A673 (cell line): Measurements from ENCODE around the gene TCAIM.

Experiments
- EZH2 ChIP-seq: fragments of 200-600 bp; sonication (generic); IDR thresholded peaks from 2 replicates; pipeline ENCODE4 v1.6.1; 2017; ENCODE audit warnings: borderline replicate concordance, low read depth, mild to moderate bottlenecking, mixed read lengths, antibody characterized with exemption, low read length; ENCODE audit not compliant: poor library complexity, severe bottlenecking
- TF ChIP-seq, protein P1 (sequence below): fragments of 300-800, 200-600 bp; sonication (generic); conservative IDR thresholded peaks from 2 replicates; pipeline ENCODE4 v1.5.1; 2017; ENCODE audit warnings: low read depth, mild to moderate bottlenecking, antibody characterized with exemption, low read length, moderate library complexity, mixed read lengths

GRCh38 chr3:44424758-44425157, 86.2 kb downstream of the TCAIM start:
- TF ChIP-seq, protein P1, sequence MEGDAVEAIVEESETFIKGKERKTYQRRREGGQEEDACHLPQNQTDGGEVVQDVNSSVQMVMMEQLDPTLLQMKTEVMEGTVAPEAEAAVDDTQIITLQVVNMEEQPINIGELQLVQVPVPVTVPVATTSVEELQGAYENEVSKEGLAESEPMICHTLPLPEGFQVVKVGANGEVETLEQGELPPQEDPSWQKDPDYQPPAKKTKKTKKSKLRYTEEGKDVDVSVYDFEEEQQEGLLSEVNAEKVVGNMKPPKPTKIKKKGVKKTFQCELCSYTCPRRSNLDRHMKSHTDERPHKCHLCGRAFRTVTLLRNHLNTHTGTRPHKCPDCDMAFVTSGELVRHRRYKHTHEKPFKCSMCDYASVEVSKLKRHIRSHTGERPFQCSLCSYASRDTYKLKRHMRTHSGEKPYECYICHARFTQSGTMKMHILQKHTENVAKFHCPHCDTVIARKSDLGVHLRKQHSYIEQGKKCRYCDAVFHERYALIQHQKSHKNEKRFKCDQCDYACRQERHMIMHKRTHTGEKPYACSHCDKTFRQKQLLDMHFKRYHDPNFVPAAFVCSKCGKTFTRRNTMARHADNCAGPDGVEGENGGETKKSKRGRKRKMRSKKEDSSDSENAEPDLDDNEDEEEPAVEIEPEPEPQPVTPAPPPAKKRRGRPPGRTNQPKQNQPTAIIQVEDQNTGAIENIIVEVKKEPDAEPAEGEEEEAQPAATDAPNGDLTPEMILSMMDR, result no peak
- no peak for TF ChIP-seq EZH2
